Activated CD8-positive, alpha-beta T cell treated with anti-CD3 and anti-CD28 coated beads, Interleukin-2, amount 10 ng/mL, durations not matched to agents 7 days and 5 days (primary cell): Measurements from ENCODE around the gene DGKI. TPM values are rescaled to one million over a fixed set of nuclear protein-coding genes. Genes with fewer than 3 reads are reported as not detected.

Experiments used
- ATAC-seq: fragments of 150-1000 bp; cut with Tn5 transposase; one replicate; pipeline ENCODE4 v1.10.0; 2021; ENCODE audit warnings: moderate library complexity
- CTCF ChIA-PET: fragments of 350-600 bp; sonication (Branson Sonifier 250); formaldehyde crosslinking; loops from one replicate; lab custom pipeline; 2021; ENCODE audit warnings: antibody characterized with exemption; lab: Charles Lee
- POLR2A ChIA-PET: fragments of 350-600 bp; sonication (Branson Sonifier 250); formaldehyde crosslinking; loops from one replicate; lab custom pipeline; 2021; ENCODE audit warnings: antibody characterized with exemption; lab: Charles Lee
- DNase-seq: peaks from one replicate; pipeline ENCODE4 v3.0.0-alpha.2; 2020
- H3K27ac Mint-ChIP-seq: one replicate; pipeline ENCODE4 v1.8.0; 2021; ENCODE audit warnings: mild to moderate bottlenecking, mixed read lengths
- H3K27me3 Mint-ChIP-seq: one replicate; pipeline ENCODE4 v1.8.0; 2021; ENCODE audit warnings: low read depth, mixed read lengths
- H3K36me3 Mint-ChIP-seq: one replicate; pipeline ENCODE4 v1.8.0; 2021; ENCODE audit warnings: low read depth, mixed read lengths
- H3K4me1 Mint-ChIP-seq: one replicate; pipeline ENCODE4 v1.8.0; 2021; ENCODE audit warnings: low read depth, mixed read lengths
- H3K4me3 Mint-ChIP-seq: one replicate; pipeline ENCODE4 v1.8.0; 2021; ENCODE audit warnings: mild to moderate bottlenecking, mixed read lengths
- H3K9me3 Mint-ChIP-seq: one replicate; pipeline ENCODE4 v1.8.0; 2022; ENCODE audit warnings: mixed read lengths; ENCODE audit not compliant: insufficient read depth
- total RNA-seq, 2 experiments: library from RNA; stranded (reverse); gene quantifications; one replicate each; pipeline ENCODE4 v1.2.3, GENCODE V29; 2021

Gene DGKI
- total RNA-seq, 2 experiments from 2014 or later = not detected

DNA sequence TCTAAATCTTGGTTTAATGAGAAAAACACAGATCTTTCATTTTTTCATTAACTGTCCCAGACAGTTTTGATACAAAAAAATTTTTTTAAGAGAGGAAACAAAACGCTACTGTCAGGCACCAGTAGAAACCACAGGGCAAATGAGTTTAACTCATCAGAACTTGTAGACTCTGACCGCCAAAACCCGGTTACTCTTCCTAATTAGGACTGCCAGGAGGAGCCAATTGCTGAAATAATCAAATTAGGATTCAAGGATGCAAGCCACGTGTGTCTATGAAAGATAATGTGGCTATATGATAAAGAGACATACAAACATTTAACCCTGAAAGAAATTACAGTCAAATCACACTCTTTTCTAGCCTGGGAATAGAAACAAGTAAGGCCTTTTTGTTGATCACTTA lies 154.4 kb downstream of the DGKI start:
- CTCF ChIA-PET = no interaction called here
- no peak overlapping the region for H3K27ac Mint-ChIP-seq
- POLR2A ChIA-PET = no interaction called here
- no peaks in the 10 kb centered on the region for H3K36me3 Mint-ChIP-seq
- H3K27me3 Mint-ChIP-seq = no peaks in the 10 kb centered on the region
- DNase-seq (no peak), ATAC-seq (no peak)
- no peak overlapping the region for H3K4me3 Mint-ChIP-seq
- no peaks in the 10 kb centered on the region for H3K9me3 Mint-ChIP-seq
- no peaks in the 10 kb centered on the region for H3K4me1 Mint-ChIP-seq

DNA sequence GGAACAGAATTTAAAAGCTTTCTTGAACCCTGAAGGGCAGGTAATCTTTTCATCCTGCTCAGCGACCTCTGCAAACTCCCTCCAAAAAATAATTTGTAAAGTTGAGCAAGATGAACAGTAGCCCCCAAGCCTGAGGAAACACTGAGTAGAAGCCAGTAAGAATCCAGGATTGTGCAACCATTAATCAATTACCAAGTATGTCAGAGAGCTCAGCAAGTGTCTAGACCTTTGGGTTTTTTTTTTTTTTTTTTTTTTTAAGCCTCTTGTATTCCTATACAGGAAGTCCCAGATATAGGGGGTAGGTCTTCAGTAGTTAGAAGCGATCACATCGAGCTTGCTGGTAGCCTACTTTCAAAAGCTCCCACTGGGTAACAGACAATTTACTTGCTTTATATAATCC lies 155.2 kb downstream of the DGKI start:
- DNase-seq = no peak
- Mint-ChIP-seq H3K4me3 (no peak overlapping the region), H3K9me3 (no peaks in the 10 kb centered on the region), H3K27ac (no peak overlapping the region), H3K36me3 (no peaks in the 10 kb centered on the region), H3K27me3 (no peaks in the 10 kb centered on the region), H3K4me1 (no peaks in the 10 kb centered on the region)
- CTCF ChIA-PET = no interaction called here
- POLR2A ChIA-PET = interaction anchor here (0.6 kb wide), 1 partner anchor 82 kb away, joined by 3 read pairs; no protein-coding TSS in a partner anchor
- ATAC-seq = no peak

- ChIA-PET POLR2A (no interaction called here), CTCF (no interaction called here)
- DNase-seq (no peak), ATAC-seq (no peak)
- no peaks in the 10 kb centered on the region for H3K4me1 Mint-ChIP-seq
- H3K9me3 Mint-ChIP-seq = no peaks in the 10 kb centered on the region
- no peaks in the 10 kb centered on the region for H3K36me3 Mint-ChIP-seq
- no peak overlapping the region for H3K27ac Mint-ChIP-seq
- H3K27me3 Mint-ChIP-seq = no peaks in the 10 kb centered on the region
- H3K4me3 Mint-ChIP-seq = no peak overlapping the region
Observed at GRCh38 chr7:137690635-137691034, 156.1 kb downstream of the DGKI start.

GRCh38 chr7:137689761-137690160 lies 157.0 kb downstream of the DGKI start:
- Mint-ChIP-seq H3K4me1 (no peaks in the 10 kb centered on the region), H3K27me3 (no peaks in the 10 kb centered on the region), H3K4me3 (no peak overlapping the region), H3K36me3 (no peaks in the 10 kb centered on the region), H3K27ac (no peak overlapping the region), H3K9me3 (no peaks in the 10 kb centered on the region)
- DNase-seq (no peak), ATAC-seq (no peak)
- CTCF ChIA-PET = no interaction called here
- POLR2A ChIA-PET = no interaction called here

GRCh38 chr7:137687556-137688265 lies 159.1 kb downstream of the DGKI start:
- H3K4me1 Mint-ChIP-seq = no peaks in the 10 kb centered on the region
- no peaks in the 10 kb centered on the region for H3K9me3 Mint-ChIP-seq
- no peak overlapping the region for H3K4me3 Mint-ChIP-seq
- H3K27ac Mint-ChIP-seq = no peak overlapping the region
- DNase-seq (no peak), ATAC-seq (no peak)
- ChIA-PET POLR2A (no interaction called here), CTCF (no interaction called here)
- no peaks in the 10 kb centered on the region for H3K27me3 Mint-ChIP-seq
- no peaks in the 10 kb centered on the region for H3K36me3 Mint-ChIP-seq

GRCh38 chr7:137685433-137686164 lies 161.2 kb downstream of the DGKI start:
- Mint-ChIP-seq H3K4me1 (no peaks in the 10 kb centered on the region), H3K9me3 (no peaks in the 10 kb centered on the region), H3K27ac (no peak overlapping the region), H3K27me3 (no peaks in the 10 kb centered on the region), H3K4me3 (no peak overlapping the region), H3K36me3 (no peaks in the 10 kb centered on the region)
- ChIA-PET CTCF (no interaction called here), POLR2A (no interaction called here)
- DNase-seq = no peak
- no peak for ATAC-seq

DNA sequence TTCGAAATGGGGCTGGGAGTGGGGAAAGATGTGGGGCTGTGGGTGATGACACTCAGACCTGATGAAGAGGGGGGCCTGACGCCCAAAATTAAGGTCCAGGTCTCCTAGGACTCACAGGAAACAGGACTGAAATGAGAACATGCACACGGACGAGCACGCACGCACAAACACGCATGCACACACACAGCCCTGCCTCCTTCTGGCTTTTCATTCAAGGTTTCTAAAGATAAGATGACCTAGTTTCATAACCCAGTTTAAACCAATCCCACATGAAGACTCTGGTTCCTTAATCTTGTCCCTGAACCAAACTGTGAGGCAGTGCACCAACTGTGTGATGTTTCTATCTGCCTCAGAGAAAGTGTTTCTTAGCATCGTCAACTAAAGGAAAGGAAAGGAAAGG lies 162.0 kb downstream of the DGKI start:
- Mint-ChIP-seq H3K9me3 (no peaks in the 10 kb centered on the region), H3K27ac (no peak overlapping the region), H3K27me3 (no peaks in the 10 kb centered on the region), H3K4me3 (no peak overlapping the region), H3K36me3 (no peaks in the 10 kb centered on the region), H3K4me1 (no peaks in the 10 kb centered on the region)
- ChIA-PET CTCF (no interaction called here), POLR2A (no interaction called here)
- no peak for DNase-seq
- ATAC-seq = no peak

DNA sequence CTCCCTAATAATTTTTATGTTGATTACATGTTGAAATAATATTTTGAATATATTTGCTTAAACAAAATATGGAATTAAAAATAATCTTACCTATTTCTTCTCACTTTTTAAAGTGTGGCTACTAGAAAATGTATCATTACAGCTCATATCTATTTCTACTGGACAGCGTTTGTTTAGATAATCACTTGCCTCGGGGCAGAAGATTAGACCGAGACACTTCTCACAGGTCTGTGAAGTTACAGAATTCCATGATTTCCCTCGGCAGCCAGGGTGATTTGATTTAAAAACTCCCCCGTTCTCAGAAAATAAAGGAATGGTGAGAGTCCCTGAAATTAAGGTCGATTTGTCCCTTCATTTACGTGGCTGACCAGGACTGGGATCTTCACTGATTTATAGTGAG lies 162.5 kb downstream of the DGKI start:
- ATAC-seq (no peak), DNase-seq (no peak)
- Mint-ChIP-seq H3K27ac (no peak overlapping the region), H3K4me3 (no peak overlapping the region), H3K27me3 (no peaks in the 10 kb centered on the region), H3K36me3 (no peaks in the 10 kb centered on the region), H3K9me3 (no peaks in the 10 kb centered on the region), H3K4me1 (no peaks in the 10 kb centered on the region)
- ChIA-PET CTCF (no interaction called here), POLR2A (no interaction called here)

GRCh38 chr7:137682596-137682995 lies 164.2 kb downstream of the DGKI start:
- DNase-seq (no peak), ATAC-seq (no peak)
- H3K4me1 Mint-ChIP-seq = no peaks in the 10 kb centered on the region
- POLR2A ChIA-PET = no interaction called here
- CTCF ChIA-PET = no interaction called here
- no peaks in the 10 kb centered on the region for H3K9me3 Mint-ChIP-seq
- H3K4me3 Mint-ChIP-seq = no peak overlapping the region
- no peaks in the 10 kb centered on the region for H3K36me3 Mint-ChIP-seq
- H3K27ac Mint-ChIP-seq = no peak overlapping the region
- H3K27me3 Mint-ChIP-seq = no peaks in the 10 kb centered on the region

DNA sequence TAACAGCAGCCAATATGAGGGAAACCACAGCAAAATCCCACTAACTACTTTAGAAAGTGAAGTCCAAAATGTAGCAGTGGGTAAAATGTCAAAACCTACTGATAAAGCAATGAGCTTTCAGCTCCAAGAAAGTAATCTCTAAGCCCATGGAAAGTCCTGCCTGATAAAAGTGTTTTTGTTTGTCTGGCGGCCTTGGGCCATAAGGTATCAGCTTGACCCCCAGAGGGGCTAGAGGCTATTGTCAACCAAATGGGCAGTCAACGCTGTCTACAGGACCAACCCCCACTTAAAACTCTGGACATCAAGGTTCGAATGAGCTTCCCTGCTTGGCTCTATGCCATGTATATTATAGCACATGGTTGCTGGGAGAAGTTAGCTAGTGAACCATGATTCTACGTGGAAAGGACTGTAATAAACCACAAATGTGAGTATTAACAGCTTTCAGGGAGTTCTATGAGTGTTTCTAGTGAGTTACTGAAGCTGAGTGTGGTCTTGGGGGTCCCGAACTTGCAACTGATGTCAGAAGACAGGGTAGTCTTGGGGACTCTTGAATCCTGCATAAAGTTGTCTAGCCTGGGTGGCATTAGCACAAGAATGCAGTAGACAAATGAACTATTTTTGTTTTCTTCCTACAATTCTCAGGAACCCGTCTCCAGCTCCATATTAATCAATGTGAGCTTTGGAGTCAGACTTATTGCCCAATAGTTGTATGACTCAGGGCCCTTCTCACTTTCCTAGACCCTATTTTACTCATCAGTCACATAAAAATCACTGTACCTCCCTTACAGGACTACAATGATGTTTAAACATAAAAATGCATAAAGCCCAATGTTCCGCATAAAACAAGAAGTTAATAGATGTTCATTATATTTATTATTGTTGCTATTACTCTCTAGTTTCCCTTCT lies 164.9 kb downstream of the DGKI start:
- Mint-ChIP-seq H3K4me3 (no peak overlapping the region), H3K9me3 (no peaks in the 10 kb centered on the region), H3K4me1 (no peaks in the 10 kb centered on the region), H3K36me3 (no peaks in the 10 kb centered on the region), H3K27me3 (no peaks in the 10 kb centered on the region), H3K27ac (no peak overlapping the region)
- ATAC-seq (no peak), DNase-seq (no peak)
- CTCF ChIA-PET = no interaction called here
- POLR2A ChIA-PET = no interaction called here

DNA sequence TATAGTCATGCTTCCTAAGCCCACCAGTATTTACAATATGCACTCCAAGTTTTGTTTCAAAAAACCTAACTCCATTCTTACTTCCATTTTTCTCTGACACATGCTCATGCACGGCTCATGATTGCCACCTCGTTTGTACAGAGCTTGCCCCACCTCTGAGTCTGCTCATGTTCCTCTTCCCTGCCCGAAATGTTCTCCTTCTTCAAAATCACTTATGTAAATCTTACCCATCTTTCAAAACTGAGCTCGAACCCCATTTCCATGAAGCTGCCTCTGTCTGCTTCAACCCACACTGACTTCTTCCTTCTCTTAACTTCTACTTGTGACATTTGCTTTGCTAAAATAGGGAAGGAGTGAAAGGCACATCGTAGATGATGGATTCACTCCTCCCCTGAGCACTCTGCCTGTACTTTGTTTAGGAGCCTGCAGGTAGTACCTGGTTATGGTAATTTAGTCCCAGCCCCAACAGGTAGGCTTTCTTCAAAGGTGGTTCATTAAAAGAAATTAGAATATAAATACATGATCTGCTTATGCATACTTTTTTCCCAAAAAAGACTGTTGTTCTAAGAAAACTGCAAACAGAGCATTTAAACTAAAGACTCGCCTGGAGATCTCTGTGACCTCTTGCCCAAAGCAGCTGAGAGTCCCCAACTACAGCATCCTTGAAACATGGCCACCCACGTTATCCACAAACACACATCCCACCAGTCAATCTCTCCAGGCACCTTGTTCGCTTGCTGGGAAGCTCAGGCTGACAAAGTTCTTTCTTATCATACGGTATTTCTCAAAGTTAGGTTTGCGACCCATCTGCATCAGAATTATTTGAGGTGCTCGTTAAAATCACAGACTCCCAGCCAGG lies 172.0 kb downstream of the DGKI start:
- DNase-seq = no peak
- ATAC-seq = no peak
- POLR2A ChIA-PET = no interaction called here
- Mint-ChIP-seq H3K9me3 (no peaks in the 10 kb centered on the region), H3K27me3 (no peaks in the 10 kb centered on the region), H3K4me1 (no peaks in the 10 kb centered on the region), H3K27ac (no peak overlapping the region), H3K36me3 (no peaks in the 10 kb centered on the region), H3K4me3 (no peak overlapping the region)
- CTCF ChIA-PET = no interaction called here
